Measurements from ENCODE around the gene SLC16A7.

Gene SLC16A7

DNA sequence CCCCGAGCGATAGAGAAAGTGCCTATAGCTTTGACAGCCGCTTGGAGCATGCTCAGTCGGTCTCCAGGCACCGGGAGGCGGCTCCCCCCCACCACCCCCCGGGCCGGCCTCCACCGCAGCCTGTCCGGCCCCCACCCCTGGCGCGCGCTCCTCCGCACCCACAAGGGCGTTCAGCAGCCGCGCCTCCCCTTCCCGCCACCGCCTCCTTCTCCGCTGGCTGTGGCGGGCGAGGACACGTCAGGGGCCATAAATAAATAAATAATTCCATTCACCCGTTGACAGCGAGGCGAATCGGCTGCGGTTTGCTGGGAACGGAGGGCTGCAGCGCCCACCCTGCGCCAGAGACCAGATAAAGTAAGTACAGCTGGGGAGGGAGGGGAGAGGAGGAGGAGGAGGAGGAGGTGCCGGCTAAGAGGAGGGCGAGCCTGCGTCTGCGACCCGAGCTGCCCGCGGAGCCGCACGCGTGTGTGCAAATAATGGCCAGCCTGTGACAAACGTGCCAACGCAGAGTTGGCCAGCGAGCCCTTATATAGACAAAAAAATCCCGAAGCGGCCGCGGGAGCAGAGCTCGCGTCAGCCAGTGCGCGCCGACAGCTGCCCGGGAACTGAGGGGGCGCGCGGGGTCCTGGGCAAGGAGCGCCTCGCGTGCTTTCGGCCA, at the start of gene SLC16A7:
TSS of gene SLC16A7 (plus strand) at position 147 of the 658 bp plus-strand sequence. CDS start 108,773 bp downstream, outside the sequence.
- TF ChIP-seq CTCF (IDR thresholded peaks at IDR 0.05; ENCODE audit: insufficient read depth, missing control alignments) = no peak

GRCh38 chr12:59548930-59549329, 46.9 kb upstream of the SLC16A7 start:
- DNase-seq (ENCODE audit: insufficient read length, low spot score) = no peak
- FAIRE-seq = no peak
- TF ChIP-seq CTCF (IDR thresholded peaks at IDR 0.05; ENCODE audit: insufficient read depth, missing control alignments) = no peak

More for the DNA sequence above, at the start of gene SLC16A7:
- FAIRE-seq (no peak), DNase-seq (ENCODE audit: insufficient read length, low spot score) (no peak)

DNA sequence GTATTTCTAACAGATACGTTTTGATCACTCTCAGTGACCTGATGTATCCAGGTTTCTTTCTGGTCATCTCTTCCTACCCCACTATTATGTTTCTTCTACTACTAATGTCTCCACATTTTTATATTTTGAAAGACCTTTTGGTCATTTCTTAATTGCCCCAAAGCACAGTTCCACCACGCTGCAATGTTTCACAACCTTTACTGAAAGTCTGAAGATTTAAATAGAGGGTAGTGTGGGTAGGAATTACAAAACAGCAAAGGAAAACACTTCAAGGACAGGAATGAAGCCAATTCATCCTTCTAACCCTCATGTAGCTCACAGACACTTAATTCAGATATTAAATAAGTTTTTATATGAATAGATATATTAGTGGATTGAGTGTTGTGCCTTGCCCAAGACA, 36.1 kb upstream of the SLC16A7 start:
- no peak for DNase-seq (ENCODE audit: insufficient read length, low spot score)
- FAIRE-seq = no peak
- no peak for TF ChIP-seq CTCF (IDR thresholded peaks at IDR 0.05; ENCODE audit: insufficient read depth, missing control alignments)

- no peak for TF ChIP-seq CTCF (IDR thresholded peaks at IDR 0.05; ENCODE audit: insufficient read depth, missing control alignments)
- DNase-seq (ENCODE audit: insufficient read length, low spot score) = no peak
- FAIRE-seq = no peak
Measured at GRCh38 chr12:59570145-59570544, 25.7 kb upstream of the SLC16A7 start.

DNA sequence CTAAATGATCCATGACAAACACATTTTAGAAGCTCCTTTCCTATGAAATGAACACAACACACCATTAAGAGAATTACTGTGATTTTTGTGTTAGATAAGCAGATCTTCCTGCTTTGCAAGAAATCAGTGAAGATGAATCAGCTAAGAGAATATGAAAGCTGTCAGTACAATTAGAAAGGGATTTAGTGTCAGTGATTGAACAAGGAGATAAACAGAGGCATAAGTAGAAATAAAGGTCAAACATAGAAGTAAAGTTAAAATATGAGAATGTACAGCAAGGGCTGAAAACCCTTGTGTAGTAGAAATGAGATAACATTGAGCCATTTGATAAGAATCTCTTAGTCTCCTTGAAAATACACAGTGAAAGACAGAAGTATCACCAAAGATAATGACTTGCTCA, 21.4 kb upstream of the SLC16A7 start:
- FAIRE-seq = no peak
- TF ChIP-seq CTCF (IDR thresholded peaks at IDR 0.05; ENCODE audit: insufficient read depth, missing control alignments) = no peak
- no peak for DNase-seq (ENCODE audit: insufficient read length, low spot score)

- DNase-seq (ENCODE audit: insufficient read length, low spot score) (no peak), FAIRE-seq (no peak)
- no peak for TF ChIP-seq CTCF (IDR thresholded peaks at IDR 0.05; ENCODE audit: insufficient read depth, missing control alignments)
Measured at GRCh38 chr12:59575826-59576225, 20.0 kb upstream of the SLC16A7 start.

- no peak for TF ChIP-seq CTCF (IDR thresholded peaks at IDR 0.05; ENCODE audit: insufficient read depth, missing control alignments)
- no peak for FAIRE-seq
- DNase-seq (ENCODE audit: insufficient read length, low spot score) = no peak
Measured at GRCh38 chr12:59578254-59578653, 17.6 kb upstream of the SLC16A7 start.
